ENCODE data around the gene NFKB1.
A peak's percentile ranks its signal among the peaks of the same experiment; 100 is the strongest.

The NFKB1 gene

GRCh38 chr4:102493794-102494193 is 7.4 kb upstream of the NFKB1 start:
- no peak for DNase-seq (ENCODE audit: low spot score)
- TF ChIP-seq CTCF (IDR thresholded peaks at IDR 0.05; ENCODE audit: borderline replicate concordance, control extremely low read depth, extremely low read depth, insufficient read depth, missing control alignments) = no peak
- in situ Hi-C loops (cut with MboI; ENCODE audit: low sequenced_read_pairs, unreplicated experiment) = no loop called here

DNA sequence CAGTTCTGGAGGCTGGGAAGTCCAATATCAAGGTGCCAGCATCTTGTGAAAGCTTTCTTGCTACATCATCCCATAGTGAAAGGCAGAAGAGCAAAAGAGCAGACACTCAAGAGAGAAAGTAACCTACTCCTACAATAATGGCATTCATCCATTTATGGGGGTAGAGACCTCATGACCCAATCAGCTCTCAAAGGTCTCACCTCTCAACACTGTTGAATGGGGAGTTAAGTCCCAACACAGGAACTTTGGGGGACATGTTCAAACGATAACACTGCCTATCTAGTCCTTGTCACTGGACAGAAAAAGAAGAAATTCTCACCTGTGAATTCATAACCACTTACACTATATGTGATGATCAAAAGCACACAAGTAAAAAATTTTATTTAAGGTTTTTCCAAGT is 6.6 kb upstream of the NFKB1 start:
- in situ Hi-C loops (cut with MboI; ENCODE audit: low sequenced_read_pairs, unreplicated experiment) = no loop called here
- DNase-seq (ENCODE audit: low spot score) = no peak
- no peak for TF ChIP-seq CTCF (IDR thresholded peaks at IDR 0.05; ENCODE audit: borderline replicate concordance, control extremely low read depth, extremely low read depth, insufficient read depth, missing control alignments)

- in situ Hi-C loops (cut with MboI; ENCODE audit: low sequenced_read_pairs, unreplicated experiment) = no loop called here
- TF ChIP-seq CTCF (IDR thresholded peaks at IDR 0.05; ENCODE audit: borderline replicate concordance, control extremely low read depth, extremely low read depth, insufficient read depth, missing control alignments) = no peak
- no peak for DNase-seq (ENCODE audit: low spot score)
Measured at GRCh38 chr4:102497986-102498385, 3.2 kb upstream of the NFKB1 start.

GRCh38 chr4:102500352-102500695 is 835 bp upstream of the NFKB1 start:
- DNase-seq (ENCODE audit: low spot score) = peak; percentile 27
- TF ChIP-seq CTCF (IDR thresholded peaks at IDR 0.05; ENCODE audit: borderline replicate concordance, control extremely low read depth, extremely low read depth, insufficient read depth, missing control alignments) = no peak
- in situ Hi-C loops (cut with MboI; ENCODE audit: low sequenced_read_pairs, unreplicated experiment) = no loop called here

- no peak for DNase-seq (ENCODE audit: low spot score)
- in situ Hi-C loops (cut with MboI; ENCODE audit: low sequenced_read_pairs, unreplicated experiment) = no loop called here
- peak; percentile 30 for TF ChIP-seq CTCF (IDR thresholded peaks at IDR 0.05; ENCODE audit: borderline replicate concordance, control extremely low read depth, extremely low read depth, insufficient read depth, missing control alignments)
Measured at GRCh38 chr4:102501447-102501696, 213 bp downstream of the NFKB1 start.

DNA sequence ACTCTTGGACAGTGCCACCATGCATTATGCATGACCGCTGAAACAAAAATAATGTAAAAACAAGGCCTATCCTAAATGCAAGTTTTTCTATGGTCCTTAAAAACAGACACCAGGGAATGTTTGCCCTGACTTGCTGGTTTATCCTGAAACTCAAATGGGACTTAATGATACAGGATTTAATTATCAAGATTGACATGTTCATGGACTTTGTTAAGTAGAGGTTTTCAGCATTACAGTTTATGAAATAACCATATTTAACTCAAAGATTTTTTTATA is 1.3 kb downstream of the NFKB1 start:
- no peak for TF ChIP-seq CTCF (IDR thresholded peaks at IDR 0.05; ENCODE audit: borderline replicate concordance, control extremely low read depth, extremely low read depth, insufficient read depth, missing control alignments)
- no peak for DNase-seq (ENCODE audit: low spot score)

GRCh38 chr4:102503301-102503746 is 2.2 kb downstream of the NFKB1 start:
- DNase-seq (ENCODE audit: low spot score) = no peak
- in situ Hi-C loops (cut with MboI; ENCODE audit: low sequenced_read_pairs, unreplicated experiment) = no loop called here
- TF ChIP-seq CTCF (IDR thresholded peaks at IDR 0.05; ENCODE audit: borderline replicate concordance, control extremely low read depth, extremely low read depth, insufficient read depth, missing control alignments) = no peak

More for the DNA sequence above, 1.3 kb downstream of the NFKB1 start:
- in situ Hi-C loops (cut with MboI; ENCODE audit: low sequenced_read_pairs, unreplicated experiment) = no loop called here

Measured in GM13976 (cell line).